Effector memory CD4-positive, alpha-beta T cell (primary cell): ENCODE measurements around the gene CHTF18.

Experiments
- DNase-seq, 3 donors: peaks; one replicate each; pipeline ENCODE4 v3.0.0-alpha.2; 2020
- H3K27ac ChIP-seq: 2 replicates; pipeline ENCODE4 v1.7.0; 2013; ENCODE audit warnings: mild to moderate bottlenecking, low read length, moderate library complexity; ENCODE audit not compliant: insufficient read depth, poor library complexity, severe bottlenecking
- H3K27me3 ChIP-seq: replicated peaks from 2 replicates; pipeline ENCODE4 v1.7.0; 2013; ENCODE audit warnings: mild to moderate bottlenecking, low read length; ENCODE audit not compliant: insufficient read depth, control insufficient read depth, poor library complexity, severe bottlenecking
- H3K36me3 ChIP-seq: 2 replicates; pipeline ENCODE4 v1.7.0; 2013; ENCODE audit warnings: mild to moderate bottlenecking, low read length, moderate library complexity; ENCODE audit not compliant: control insufficient read depth, insufficient read depth
- H3K4me1 ChIP-seq: 2 replicates; pipeline ENCODE4 v1.7.0; 2013; ENCODE audit warnings: low read length, mild to moderate bottlenecking; ENCODE audit not compliant: control insufficient read depth, insufficient read depth, poor library complexity, severe bottlenecking
- H3K4me3 ChIP-seq: 2 replicates; pipeline ENCODE4 v1.7.0; 2013; ENCODE audit warnings: low read length, low read depth, mild to moderate bottlenecking; ENCODE audit not compliant: insufficient read depth, poor library complexity, severe bottlenecking
- H3K9me3 ChIP-seq: 2 replicates; pipeline ENCODE4 v1.7.0; 2013; ENCODE audit warnings: mild to moderate bottlenecking, low read length, moderate library complexity; ENCODE audit not compliant: control insufficient read depth

The CHTF18 gene

GRCh38 chr16:827513-827912, 39.1 kb downstream of the CHTF18 start:
- no peak for DNase-seq
- H3K27ac ChIP-seq = no peak overlapping the region
- H3K4me1 ChIP-seq = no peaks in the 10 kb centered on the region
- no peaks in the 10 kb centered on the region for H3K36me3 ChIP-seq
- no peak overlapping the region for H3K4me3 ChIP-seq
- no peaks in the 10 kb centered on the region for H3K27me3 ChIP-seq
- no peaks in the 10 kb centered on the region for H3K9me3 ChIP-seq

- H3K27ac ChIP-seq = no peak overlapping the region
- no peaks in the 10 kb centered on the region for H3K9me3 ChIP-seq
- no peak for DNase-seq
- H3K36me3 ChIP-seq = no peaks in the 10 kb centered on the region
- H3K4me1 ChIP-seq = no peaks in the 10 kb centered on the region
- no peaks in the 10 kb centered on the region for H3K27me3 ChIP-seq
- H3K4me3 ChIP-seq = no peak overlapping the region
These were observed 40.5 kb downstream of the CHTF18 start for GRCh38 chr16:828891-829290.

- Histone ChIP-seq H3K36me3 (no peaks in the 10 kb centered on the region), H3K9me3 (no peaks in the 10 kb centered on the region), H3K4me1 (no peaks in the 10 kb centered on the region), H3K27ac (no peak overlapping the region), H3K27me3 (no peaks in the 10 kb centered on the region), H3K4me3 (no peak overlapping the region)
- no peak for DNase-seq
These were observed 41.9 kb downstream of the CHTF18 start for GRCh38 chr16:830107-830870.

- Histone ChIP-seq H3K27me3 (no peaks in the 10 kb centered on the region), H3K4me3 (no peak overlapping the region), H3K27ac (no peak overlapping the region), H3K36me3 (no peaks in the 10 kb centered on the region), H3K4me1 (no peaks in the 10 kb centered on the region), H3K9me3 (no peaks in the 10 kb centered on the region)
- DNase-seq = no peak
These were observed 42.6 kb downstream of the CHTF18 start for GRCh38 chr16:830871-831570.

- no peak overlapping the region for H3K4me3 ChIP-seq
- H3K9me3 ChIP-seq = no peaks in the 10 kb centered on the region
- no peak overlapping the region for H3K27ac ChIP-seq
- no peaks in the 10 kb centered on the region for H3K36me3 ChIP-seq
- H3K27me3 ChIP-seq = no peaks in the 10 kb centered on the region
- H3K4me1 ChIP-seq = no peaks in the 10 kb centered on the region
- DNase-seq = no peak
These were observed 43.4 kb downstream of the CHTF18 start for GRCh38 chr16:831571-832413.

GRCh38 chr16:832652-833336, 44.4 kb downstream of the CHTF18 start:
- Histone ChIP-seq H3K36me3 (no peaks in the 10 kb centered on the region), H3K27ac (no peak overlapping the region), H3K4me3 (no peak overlapping the region), H3K27me3 (no peaks in the 10 kb centered on the region), H3K4me1 (no peaks in the 10 kb centered on the region), H3K9me3 (no peaks in the 10 kb centered on the region)
- no peak for DNase-seq

GRCh38 chr16:833411-833810, 45.0 kb downstream of the CHTF18 start:
- Histone ChIP-seq H3K27ac (no peak overlapping the region), H3K27me3 (no peaks in the 10 kb centered on the region), H3K4me3 (no peak overlapping the region), H3K9me3 (no peaks in the 10 kb centered on the region), H3K36me3 (no peaks in the 10 kb centered on the region), H3K4me1 (no peaks in the 10 kb centered on the region)
- no peak for DNase-seq

GRCh38 chr16:835373-835772, 47.0 kb downstream of the CHTF18 start:
- H3K27me3 ChIP-seq = no peaks in the 10 kb centered on the region
- H3K4me1 ChIP-seq = no peaks in the 10 kb centered on the region
- H3K4me3 ChIP-seq = no peak overlapping the region
- no peak overlapping the region for H3K27ac ChIP-seq
- H3K9me3 ChIP-seq = no peaks in the 10 kb centered on the region
- no peak for DNase-seq
- no peaks in the 10 kb centered on the region for H3K36me3 ChIP-seq

GRCh38 chr16:836221-836620, 47.8 kb downstream of the CHTF18 start:
- H3K4me1 ChIP-seq = no peaks in the 10 kb centered on the region
- H3K9me3 ChIP-seq = no peaks in the 10 kb centered on the region
- no peaks in the 10 kb centered on the region for H3K27me3 ChIP-seq
- H3K36me3 ChIP-seq = no peaks in the 10 kb centered on the region
- H3K4me3 ChIP-seq = no peak overlapping the region
- H3K27ac ChIP-seq = no peak overlapping the region
- DNase-seq = no peak
